ENCODE results near the gene LAMA4. TPM values are rescaled to one million over a fixed set of nuclear protein-coding genes. Genes with fewer than 3 reads are reported as not detected.
A peak's percentile ranks its signal among the peaks of the same experiment; 100 is the strongest.
"Not testable (repeated sequence)": the region's sequence is repeated elsewhere in the genome, so short reads cannot be mapped to it uniquely, and the experiment has no call there.

Gene LAMA4
- total RNA-seq, 1 donor from 2014 or later, result 497 TPM

DNA sequence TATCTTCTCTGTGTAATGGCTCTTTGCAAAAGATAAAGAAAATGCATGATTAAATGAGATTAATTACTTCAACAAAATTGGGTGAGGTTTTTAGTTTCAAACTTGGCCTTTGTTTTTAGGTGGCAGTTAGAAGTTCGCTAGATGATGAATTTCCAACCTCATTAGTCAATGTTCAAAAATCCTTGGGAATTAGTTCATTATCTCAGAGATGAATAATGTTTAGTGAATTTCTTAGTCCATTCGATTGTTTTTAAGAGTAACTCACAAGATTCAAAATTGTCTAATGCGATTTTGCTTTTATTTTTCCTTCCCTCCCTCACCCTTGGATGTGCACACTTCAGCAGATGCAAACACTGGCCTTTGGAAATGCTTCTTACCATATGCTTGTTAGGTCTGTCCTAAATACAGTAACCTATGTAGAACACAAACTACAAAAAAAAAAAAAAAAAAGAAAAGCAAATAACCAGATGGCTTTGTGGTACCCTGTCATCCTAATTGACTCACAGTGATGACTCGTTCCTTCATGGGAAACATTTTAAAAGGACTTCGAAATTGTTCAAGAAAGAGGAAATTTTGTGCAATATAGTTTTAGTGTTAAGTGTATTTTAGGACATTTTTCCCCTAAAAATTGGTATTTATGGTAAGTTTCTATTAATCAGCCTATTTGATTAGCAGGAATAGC lies 100.3 kb downstream of the LAMA4 start:
- DNase-seq (ENCODE audit: low read depth in 2 of 2), result peak in 1 of 2 donors; percentile 70

DNA sequence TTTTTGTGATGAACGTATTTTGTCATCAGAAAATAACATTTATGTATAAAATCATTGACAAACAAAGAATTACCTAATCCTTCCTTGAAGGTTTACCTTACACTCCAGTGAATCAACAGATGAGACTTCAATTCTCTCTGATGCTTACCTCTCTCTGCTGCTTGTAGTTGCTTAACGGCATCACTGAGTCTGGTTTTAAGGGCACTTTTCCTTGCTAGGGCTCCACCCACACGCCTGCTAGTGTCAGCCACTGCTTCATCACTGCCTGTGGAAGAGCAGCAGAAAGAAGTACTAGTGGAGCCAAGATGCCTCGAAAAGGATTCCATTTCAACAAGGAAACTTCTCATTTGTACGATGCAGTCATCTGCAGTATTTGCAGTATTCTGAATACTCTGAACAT lies 104.0 kb downstream of the LAMA4 start:
- no peak for DNase-seq (ENCODE audit: low read depth in 2 of 2)

DNA sequence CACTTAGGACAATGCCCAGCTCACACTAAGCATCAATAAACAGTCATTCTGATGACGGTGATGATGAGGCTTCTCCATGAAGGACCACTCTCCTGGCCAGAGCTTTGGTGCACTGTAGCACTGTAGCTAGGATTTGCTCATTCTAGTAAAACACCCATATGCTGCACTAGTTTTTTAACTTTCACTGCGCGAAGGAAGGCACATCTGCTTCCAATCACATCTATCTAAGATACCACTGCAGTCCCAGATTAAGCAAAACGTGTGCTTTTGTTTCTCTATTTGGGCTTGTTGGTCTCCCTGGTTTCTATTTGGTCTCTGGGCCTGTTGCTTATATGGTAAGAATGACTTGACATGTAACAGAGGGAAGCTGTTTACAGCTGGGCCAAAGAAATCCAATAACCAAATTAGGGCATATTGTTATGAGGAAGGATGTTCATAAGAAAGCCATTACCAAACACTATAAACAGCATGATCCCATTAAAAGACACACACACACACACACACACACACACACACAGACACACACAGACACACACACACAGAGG lies 104.6 kb downstream of the LAMA4 start:
- no peak for DNase-seq (ENCODE audit: low read depth in 2 of 2)

DNA sequence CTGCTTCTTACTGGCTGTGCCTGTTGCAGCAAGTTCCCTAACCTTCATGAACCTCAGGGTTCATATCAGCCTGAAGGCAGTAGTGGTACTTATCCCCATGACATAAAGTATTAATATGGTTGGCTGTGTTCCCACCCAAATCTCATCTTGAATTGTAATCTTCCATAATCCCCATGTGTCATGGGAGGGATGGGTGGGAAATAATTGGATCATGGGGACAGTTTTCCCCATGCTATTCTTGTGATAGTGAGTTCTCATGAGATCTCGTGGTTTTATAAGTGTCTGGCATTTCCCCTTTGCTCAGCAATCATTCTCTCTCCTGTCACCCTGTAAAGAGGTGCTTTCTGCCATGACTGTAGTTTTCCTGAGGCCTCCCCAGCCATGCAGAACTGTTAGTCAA lies 105.1 kb downstream of the LAMA4 start:
- no peak for DNase-seq (ENCODE audit: low read depth in 2 of 2)

DNA sequence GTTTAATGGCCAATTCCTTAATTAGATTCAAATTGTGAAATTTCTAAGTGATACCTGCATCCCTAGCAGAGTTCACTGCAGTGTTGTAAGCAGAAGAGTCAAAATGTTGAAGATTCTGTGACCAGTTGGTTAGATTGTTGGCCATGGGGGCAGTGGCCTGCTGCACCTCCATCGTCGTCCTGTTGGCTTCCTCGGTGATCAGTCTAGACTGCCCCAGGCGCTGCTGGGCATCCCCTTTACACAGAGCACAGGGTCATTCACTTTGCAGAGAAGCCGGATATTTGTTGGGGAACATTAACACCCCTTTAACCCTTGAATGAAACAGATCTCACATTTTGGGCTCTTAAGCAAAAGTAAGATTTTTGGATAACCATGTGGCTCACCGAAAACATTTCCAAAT lies 106.3 kb downstream of the LAMA4 start:
- no peak for DNase-seq (ENCODE audit: low read depth in 2 of 2)

- peak; percentile 47 to 67 for DNase-seq (ENCODE audit: low read depth in 2 of 2)
These were observed 109.2 kb downstream of the LAMA4 start for GRCh38 chr6:112145080-112145573.

GRCh38 chr6:112144145-112144926 lies 110.0 kb downstream of the LAMA4 start:
- no peak for DNase-seq (ENCODE audit: low read depth in 2 of 2)

- DNase-seq (ENCODE audit: low read depth in 2 of 2), result no peak
These were observed 112.7 kb downstream of the LAMA4 start for GRCh38 chr6:112141707-112142106.

DNA sequence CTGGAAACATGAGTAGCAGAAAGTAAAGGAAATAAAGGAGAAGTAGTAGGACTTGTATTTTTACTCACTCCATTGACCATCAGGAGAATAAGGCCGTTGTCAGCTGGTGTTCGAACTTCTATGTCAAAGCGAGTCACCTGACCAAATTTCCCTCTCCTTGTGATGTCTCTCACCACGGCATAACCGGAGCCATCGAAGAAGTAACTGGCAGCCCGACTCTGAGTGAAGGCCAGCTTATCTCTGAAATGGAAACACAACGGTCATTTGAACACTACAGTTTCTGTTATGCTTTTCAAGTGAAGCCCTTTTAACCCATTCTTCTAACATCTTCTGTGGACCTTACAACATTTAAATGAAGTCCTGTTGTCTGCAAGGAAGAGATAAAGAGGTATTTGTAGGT lies 115.3 kb downstream of the LAMA4 start:
- no peak for DNase-seq (ENCODE audit: low read depth in 2 of 2)

- no peak for DNase-seq (ENCODE audit: low read depth in 2 of 2)
These were observed 123.5 kb downstream of the LAMA4 start for GRCh38 chr6:112130878-112131277.

- DNase-seq (ENCODE audit: low read depth in 2 of 2), result no peak
These were observed 126.2 kb downstream of the LAMA4 start for GRCh38 chr6:112128208-112128607.

GRCh38 chr6:112123982-112124381 lies 130.4 kb downstream of the LAMA4 start:
- no peak for DNase-seq (ENCODE audit: low read depth in 2 of 2)

- no peak for DNase-seq (ENCODE audit: low read depth in 2 of 2)
These were observed 131.6 kb downstream of the LAMA4 start for GRCh38 chr6:112122756-112123155.

DNA sequence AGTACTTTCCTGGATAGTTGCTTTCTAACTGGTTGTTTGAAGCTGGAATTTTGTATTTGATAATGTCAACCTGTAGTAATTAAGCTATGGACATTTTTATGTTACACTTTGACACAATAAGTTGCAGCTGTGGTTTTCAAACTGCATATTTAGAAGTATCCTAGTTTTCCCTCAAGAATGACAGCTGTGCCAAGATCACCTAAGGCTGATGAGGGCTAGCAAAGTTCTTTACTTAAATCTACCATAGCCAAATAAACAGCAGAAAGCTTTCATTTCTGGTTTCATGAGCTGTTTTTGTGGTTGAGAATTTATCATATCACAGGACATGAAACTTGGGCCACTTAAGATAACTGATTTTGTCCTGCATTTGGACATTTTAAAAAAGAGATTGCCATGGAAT lies 136.3 kb downstream of the LAMA4 start:
- no peak for DNase-seq (ENCODE audit: low read depth in 2 of 2)

GRCh38 chr6:112117554-112117953 lies 136.8 kb downstream of the LAMA4 start:
- DNase-seq (ENCODE audit: low read depth in 2 of 2), result peak in 1 of 2 donors; percentile 69

DNA sequence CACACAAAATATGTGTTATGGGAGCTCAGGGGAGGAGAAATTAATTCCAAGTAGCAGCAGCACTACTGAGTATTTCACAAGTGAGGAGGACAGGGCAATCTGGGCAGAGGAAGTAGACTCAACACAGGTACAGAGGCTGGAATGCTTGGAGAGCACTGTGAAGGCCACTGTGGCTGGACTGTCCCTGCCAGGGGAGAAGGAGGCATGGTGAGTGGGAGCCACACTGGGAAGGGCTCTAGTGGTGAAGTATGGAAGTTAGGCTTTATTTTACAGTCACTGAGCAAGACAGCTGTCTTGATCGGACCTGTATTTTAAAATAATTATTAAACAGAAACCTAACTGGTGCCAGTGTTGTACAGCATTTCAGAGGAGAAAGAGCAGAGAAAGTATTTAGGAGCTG lies 138.1 kb downstream of the LAMA4 start:
- DNase-seq (ENCODE audit: low read depth in 2 of 2), result no peak

DNA sequence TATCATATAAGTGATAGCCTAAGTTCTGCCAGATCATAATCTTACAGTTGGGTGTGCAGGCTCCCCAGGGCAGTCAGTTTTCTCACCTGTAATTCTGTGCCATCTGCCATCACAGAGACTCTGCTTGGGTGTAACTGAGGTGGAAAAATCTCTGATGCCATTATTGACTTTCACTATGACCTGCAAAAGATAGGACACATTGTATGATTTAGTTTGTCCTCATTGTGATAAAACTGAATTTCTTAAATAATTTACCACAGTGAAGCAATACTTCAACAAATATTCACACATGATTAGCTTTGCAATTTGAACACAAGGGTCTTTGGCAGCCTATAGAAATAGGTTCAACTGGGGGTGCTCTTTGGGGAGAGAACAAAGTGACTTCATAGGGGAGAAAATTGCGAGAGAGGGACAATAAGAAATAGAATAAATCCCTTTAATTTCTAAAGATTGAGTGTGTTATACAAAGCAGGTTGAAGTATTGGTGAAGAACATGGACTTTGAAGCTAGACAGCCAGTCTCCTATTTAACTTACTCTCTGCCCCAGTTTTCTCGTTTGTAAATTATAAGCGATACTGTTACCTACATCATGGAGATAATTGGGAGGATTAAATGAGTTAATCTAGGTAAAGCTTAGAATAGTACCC lies 139.7 kb downstream of the LAMA4 start:
- DNase-seq (ENCODE audit: low read depth in 2 of 2), result no peak

DNA sequence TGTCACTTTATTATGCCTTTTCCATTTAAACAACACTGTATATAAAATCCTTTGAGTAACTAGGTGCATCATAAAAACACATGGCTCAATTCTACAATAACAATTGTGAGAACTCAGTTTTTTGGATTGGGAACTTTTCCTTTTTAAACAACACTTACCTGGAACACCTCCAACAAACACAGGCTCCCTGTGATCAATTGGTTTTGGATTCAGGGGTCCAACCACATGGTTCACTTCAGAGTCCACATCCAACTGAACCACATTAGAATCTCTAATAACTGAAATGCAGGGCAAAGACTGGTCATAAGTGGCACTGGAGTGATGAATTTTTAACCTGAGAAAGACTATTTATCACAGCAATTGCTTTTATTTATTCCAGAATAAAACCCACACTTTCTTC lies 140.4 kb downstream of the LAMA4 start:
- peak in 1 of 2 donors; percentile 29 for DNase-seq (ENCODE audit: low read depth in 2 of 2)

DNA sequence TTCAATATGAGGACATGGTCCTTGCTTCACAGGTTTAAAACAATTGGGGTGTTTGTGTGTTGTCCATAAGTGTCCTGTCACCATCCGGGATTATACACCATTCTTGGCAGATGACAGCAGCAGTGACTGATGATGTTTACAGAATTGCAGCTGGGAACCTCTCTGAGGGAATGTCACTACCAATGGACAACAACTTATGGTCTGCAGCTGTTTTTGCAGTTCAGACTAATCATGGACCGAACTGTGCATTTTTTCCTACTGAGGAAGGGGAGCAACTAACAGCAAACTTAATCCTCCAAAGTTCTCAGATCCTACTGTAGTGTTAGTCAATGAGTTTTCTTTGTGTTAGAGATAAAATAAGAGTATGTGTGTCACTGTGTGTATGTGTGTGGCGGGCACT lies 140.9 kb downstream of the LAMA4 start:
- DNase-seq (ENCODE audit: low read depth in 2 of 2), result no peak

DNA sequence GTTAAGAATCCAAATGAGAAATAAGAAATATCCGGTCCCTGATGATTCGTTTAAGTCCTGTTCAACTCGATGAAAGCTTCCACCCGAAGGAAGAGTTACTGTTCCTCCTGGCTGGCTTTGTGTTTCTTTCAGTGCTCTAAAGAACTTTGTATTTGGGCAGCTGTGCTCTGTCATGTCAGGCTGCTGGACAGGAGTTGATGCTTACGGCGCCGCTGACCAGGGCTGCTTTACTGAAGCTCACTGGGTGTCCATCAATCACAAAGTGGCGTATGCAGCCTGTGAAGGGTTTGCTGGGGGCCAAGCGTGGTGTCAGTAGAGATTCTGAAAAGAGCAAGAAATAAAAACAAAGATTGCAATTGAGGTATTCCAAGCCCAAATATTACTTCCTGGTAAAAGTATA lies 145.1 kb downstream of the LAMA4 start:
- no peak for DNase-seq (ENCODE audit: low read depth in 2 of 2)

- DNase-seq (ENCODE audit: low read depth in 2 of 2), result no peak
These were observed 147.8 kb downstream of the LAMA4 start for GRCh38 chr6:112106562-112106961.

DNA sequence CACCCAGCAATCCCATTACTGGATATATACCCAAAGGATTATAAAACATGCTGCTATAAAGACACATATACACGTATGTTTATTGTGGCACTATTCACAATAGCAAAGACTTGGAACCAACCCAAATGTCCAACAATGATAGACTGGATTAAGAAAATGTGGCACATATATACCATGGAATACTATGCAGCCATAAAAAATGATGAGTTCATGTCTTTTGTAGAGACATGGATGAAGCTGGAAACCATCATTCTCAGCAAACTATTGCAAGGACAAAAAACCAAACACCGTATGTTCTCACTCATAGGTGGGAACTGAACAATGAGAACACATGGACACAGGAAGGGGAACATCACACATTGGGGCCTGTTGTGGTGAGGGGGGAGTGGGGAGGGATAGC lies 148.3 kb downstream of the LAMA4 start:
- DNase-seq (ENCODE audit: low read depth in 2 of 2), result not testable (repeated sequence)

Data from dermis microvascular lymphatic vessel endothelial cell (primary cell).